ENCODE measurements around the gene GBE1. TPM values are rescaled to one million over a fixed set of nuclear protein-coding genes. Genes with fewer than 3 reads are reported as not detected.
"Not testable (repeated sequence)": the region's sequence is repeated elsewhere in the genome, so short reads cannot be mapped to it uniquely, and the experiment has no call there.

The GBE1 gene
- total RNA-seq, 1 experiment from 2014 or later: 9.2 TPM

GRCh38 chr3:81761904-81762580, 597 bp upstream of the GBE1 start:
- Mint-ChIP-seq H3K9me3 (peaks cover 23% of the 10 kb centered on the region), H3K4me3 (peak overlapping the region; percentile 88), H3K36me3 (peaks cover 14% of the 10 kb centered on the region), H3K4me1 (peaks cover 29% of the 10 kb centered on the region), H3K27me3 (ENCODE audit: low read depth) (no peaks in the 10 kb centered on the region), H3K27ac (peak overlapping the region; percentile 86; the same call in 1 of the 2 replicates)
- TF ChIP-seq IRF2 (CRISPR knock-in tag; IDR thresholded peaks at IDR 0.05; ENCODE audit: borderline replicate concordance, low read depth) (no peak), NFYB (CRISPR knock-in tag; conservative IDR thresholded peaks at IDR 0.05; ENCODE audit: low read depth) (no peak), NR1H2 (CRISPR knock-in tag; IDR thresholded peaks at IDR 0.05) (no peak), ZNF416 (CRISPR knock-in tag; IDR thresholded peaks at IDR 0.05) (no peak), USF2 (CRISPR knock-in tag; IDR thresholded peaks at IDR 0.05) (no peak), CREM (CRISPR knock-in tag; IDR thresholded peaks at IDR 0.05) (no peak), NR2C2 (CRISPR knock-in tag; IDR thresholded peaks at IDR 0.05) (no peak), TP53 (CRISPR knock-in tag; IDR thresholded peaks at IDR 0.05) (no peak), ZMAT4 (CRISPR knock-in tag; IDR thresholded peaks at IDR 0.05) (no peak)
- TF ChIP-seq, protein P1, sequence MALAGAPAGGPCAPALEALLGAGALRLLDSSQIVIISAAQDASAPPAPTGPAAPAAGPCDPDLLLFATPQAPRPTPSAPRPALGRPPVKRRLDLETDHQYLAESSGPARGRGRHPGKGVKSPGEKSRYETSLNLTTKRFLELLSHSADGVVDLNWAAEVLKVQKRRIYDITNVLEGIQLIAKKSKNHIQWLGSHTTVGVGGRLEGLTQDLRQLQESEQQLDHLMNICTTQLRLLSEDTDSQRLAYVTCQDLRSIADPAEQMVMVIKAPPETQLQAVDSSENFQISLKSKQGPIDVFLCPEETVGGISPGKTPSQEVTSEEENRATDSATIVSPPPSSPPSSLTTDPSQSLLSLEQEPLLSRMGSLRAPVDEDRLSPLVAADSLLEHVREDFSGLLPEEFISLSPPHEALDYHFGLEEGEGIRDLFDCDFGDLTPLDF (CRISPR knock-in tag; IDR thresholded peaks at IDR 0.05): no peak
- ATAC-seq (no peak), DNase-seq (ENCODE audit: low spot score) (no peak)
- ChIA-PET POLR2A (interaction anchor here (1.0 kb wide), 1 partner anchor 94 kb away, joined by 3 read pairs; no protein-coding TSS in a partner anchor), CTCF (interaction anchor here (0.6 kb wide), 1 partner anchor 409 kb away, joined by 3 read pairs; no protein-coding TSS in a partner anchor)

DNA sequence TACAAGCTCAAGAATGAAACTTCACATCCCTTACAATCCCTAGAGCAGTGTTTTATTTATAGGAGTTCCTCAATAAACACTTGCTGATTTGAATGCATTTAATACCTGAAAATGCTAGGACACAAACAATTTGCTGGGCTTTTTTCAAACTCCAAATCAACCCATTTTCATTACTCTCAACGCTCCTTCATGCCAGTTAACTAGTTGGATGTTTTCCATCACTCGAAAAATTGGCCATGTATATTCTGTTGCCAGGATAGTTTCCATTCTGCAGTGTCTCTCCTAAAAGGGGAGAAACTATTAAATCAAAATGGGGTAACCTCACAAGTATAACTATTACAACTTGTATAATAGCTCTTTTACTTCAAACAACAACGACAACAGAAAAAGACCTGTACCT, 1.2 kb downstream of the GBE1 start:
- H3K27me3 Mint-ChIP-seq (ENCODE audit: low read depth): no peaks in the 10 kb centered on the region
- no peak overlapping the region for H3K27ac Mint-ChIP-seq
- POLR2A ChIA-PET: no interaction called here
- H3K36me3 Mint-ChIP-seq: peaks cover 14% of the 10 kb centered on the region
- H3K4me1 Mint-ChIP-seq: peaks cover 27% of the 10 kb centered on the region
- H3K4me3 Mint-ChIP-seq: peak overlapping the region; percentile 88
- ATAC-seq: no peak
- no peak for DNase-seq (ENCODE audit: low spot score)
- TF ChIP-seq FOXJ3 (CRISPR knock-in tag; IDR thresholded peaks at IDR 0.05; ENCODE audit: borderline replicate concordance) (no peak), NFYB (CRISPR knock-in tag; conservative IDR thresholded peaks at IDR 0.05; ENCODE audit: low read depth) (no peak), FOXK1 (CRISPR knock-in tag; IDR thresholded peaks at IDR 0.05) (no peak), CTCF (IDR thresholded peaks at IDR 0.05) (no peak), CBFB (CRISPR knock-in tag; IDR thresholded peaks at IDR 0.05; ENCODE audit: low read depth) (no peak), STAT6 (CRISPR knock-in tag; conservative IDR thresholded peaks at IDR 0.05; ENCODE audit: low read depth) (no peak), ZNF671 (CRISPR knock-in tag; IDR thresholded peaks at IDR 0.05) (no peak), ZNF317 (CRISPR knock-in tag; IDR thresholded peaks at IDR 0.05; ENCODE audit: borderline replicate concordance, low read depth) (no peak), FOXP1 (CRISPR knock-in tag; IDR thresholded peaks at IDR 0.05; ENCODE audit: borderline replicate concordance) (no peak), ZNF423 (CRISPR knock-in tag; IDR thresholded peaks at IDR 0.05) (no peak), SOX15 (CRISPR knock-in tag; IDR thresholded peaks at IDR 0.05) (no peak), TCF7 (CRISPR knock-in tag; IDR thresholded peaks at IDR 0.05; ENCODE audit: low read depth) (no peak)
- TF ChIP-seq, protein P2, sequence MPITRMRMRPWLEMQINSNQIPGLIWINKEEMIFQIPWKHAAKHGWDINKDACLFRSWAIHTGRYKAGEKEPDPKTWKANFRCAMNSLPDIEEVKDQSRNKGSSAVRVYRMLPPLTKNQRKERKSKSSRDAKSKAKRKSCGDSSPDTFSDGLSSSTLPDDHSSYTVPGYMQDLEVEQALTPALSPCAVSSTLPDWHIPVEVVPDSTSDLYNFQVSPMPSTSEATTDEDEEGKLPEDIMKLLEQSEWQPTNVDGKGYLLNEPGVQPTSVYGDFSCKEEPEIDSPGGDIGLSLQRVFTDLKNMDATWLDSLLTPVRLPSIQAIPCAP (CRISPR knock-in tag; IDR thresholded peaks at IDR 0.05): no peak
- TF ChIP-seq, protein P3, sequence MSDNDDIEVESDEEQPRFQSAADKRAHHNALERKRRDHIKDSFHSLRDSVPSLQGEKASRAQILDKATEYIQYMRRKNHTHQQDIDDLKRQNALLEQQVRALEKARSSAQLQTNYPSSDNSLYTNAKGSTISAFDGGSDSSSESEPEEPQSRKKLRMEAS (CRISPR knock-in tag; IDR thresholded peaks at IDR 0.05): no peak
- H3K9me3 Mint-ChIP-seq: peaks cover 12% of the 10 kb centered on the region
- CTCF ChIA-PET: no interaction called here

GRCh38 chr3:81758771-81759170, 2.7 kb downstream of the GBE1 start:
- peaks cover 25% of the 10 kb centered on the region for H3K9me3 Mint-ChIP-seq
- peaks cover 23% of the 10 kb centered on the region for H3K4me1 Mint-ChIP-seq
- peaks cover 24% of the 10 kb centered on the region for H3K36me3 Mint-ChIP-seq
- ATAC-seq; POLR2A ChIA-PET; CTCF ChIA-PET; DNase-seq (ENCODE audit: low spot score); H3K4me3 Mint-ChIP-seq; H3K27ac Mint-ChIP-seq; H3K27me3 Mint-ChIP-seq (ENCODE audit: low read depth): not testable (repeated sequence)
